Panc1 (cell line): ENCODE results near the gene PLPP4. TPM values are rescaled to one million over a fixed set of nuclear protein-coding genes. Genes with fewer than 3 reads are reported as not detected.

ENCODE experiments used
- ATAC-seq: fragments of 200-7000 bp; cut with Tn5 transposase; 2 replicates; pipeline ENCODE4 v1.9.1; 2020; ENCODE audit warnings: mild to moderate bottlenecking, moderate library complexity
- BruUV-seq: library from RNA; stranded (reverse); fragments of 400-500 nt; replicated peaks from 2 replicates; lab custom pipeline; 2021; lab: Mats Ljungman, UMichigan
- CTCF ChIA-PET: fragments of 300-600 bp; sonication (Branson Sonifier 250); formaldehyde crosslinking; loops from one replicate; lab custom pipeline; 2022; ENCODE audit warnings: antibody characterized with exemption; lab: Charles Lee
- POLR2A ChIA-PET: fragments of 300-600 bp; sonication (Branson Sonifier 250); formaldehyde crosslinking; loops from one replicate; lab custom pipeline; 2022; ENCODE audit warnings: antibody characterized with exemption; lab: Charles Lee
- DNase-seq: peaks from one replicate; pipeline ENCODE4 v3.0.0-alpha.2; 2010; ENCODE audit warnings: low read depth, low spot score
- H3K27ac ChIP-seq: 2 replicates; pipeline ENCODE4 v1.5.1; 2011; ENCODE audit warnings: mild to moderate bottlenecking, low read length, inconsistent platforms
- H3K27me3 ChIP-seq: fragments of 200-500 bp; sonication (Bioruptor generic); 2 replicates; pipeline ENCODE4 v1.6.0; 2014; ENCODE audit warnings: low read length, inconsistent platforms; ENCODE audit not compliant: control insufficient read depth, insufficient read depth
- H3K36me3 ChIP-seq: fragments of 200-500 bp; sonication (Bioruptor generic); 2 replicates; pipeline ENCODE4 v1.5.1; 2014; ENCODE audit warnings: inconsistent platforms, mild to moderate bottlenecking, low read length, moderate library complexity; ENCODE audit not compliant: control insufficient read depth, insufficient read depth
- H3K4me1 ChIP-seq: 2 replicates; pipeline ENCODE4 v1.5.1; 2011; ENCODE audit warnings: inconsistent platforms, mild to moderate bottlenecking, low read length, moderate library complexity; ENCODE audit not compliant: control insufficient read depth, insufficient read depth
- H3K4me3 ChIP-seq, 2 experiments: 2 replicates each; pipeline ENCODE4 v1.5.1; 2011 to 2012; ENCODE audit warnings: low read depth in 2 of 2, low read length in 2 of 2, mild to moderate bottlenecking in 2 of 2, inconsistent platforms in 1 of 2, moderate library complexity in 1 of 2
- H3K9me3 ChIP-seq: fragments of 200-500 bp; sonication (Bioruptor generic); 2 replicates; pipeline ENCODE4 v1.5.1; 2014; ENCODE audit warnings: low read depth, mild to moderate bottlenecking, inconsistent platforms, low read length, moderate library complexity; ENCODE audit not compliant: control insufficient read depth, insufficient read depth
- POLR2AphosphoS5 ChIP-seq: IDR thresholded peaks from 2 replicates; pipeline ENCODE4 v1.6.1; 2012; ENCODE audit warnings: mild to moderate bottlenecking, low read depth, low read length, moderate library complexity
- REST ChIP-seq, 2 experiments: IDR thresholded peaks; 2 replicates each; pipeline ENCODE4 v1.6.1; 2011 to 2012; ENCODE audit warnings: low read depth in 2 of 2, control low read depth in 1 of 2, low read length in 1 of 2, mild to moderate bottlenecking in 1 of 2, moderate library complexity in 1 of 2; ENCODE audit not compliant: insufficient read depth in 1 of 2
- SIN3A ChIP-seq: IDR thresholded peaks from 2 replicates; pipeline ENCODE4 v1.6.1; 2012; ENCODE audit warnings: low read depth, mild to moderate bottlenecking, low read length, moderate library complexity, borderline replicate concordance; ENCODE audit not compliant: insufficient read depth
- TCF7L2 ChIP-seq: IDR thresholded peaks from 2 replicates; pipeline ENCODE4 v1.6.1; 2011; ENCODE audit warnings: mild to moderate bottlenecking, low read depth, low read length, inconsistent platforms
- in situ Hi-C: cut with HindIII; loops from 2 replicates; pipeline ENCODE4 v1.10.0; 2016; ENCODE audit warnings: low sequenced_read_pairs, low pct_unique_long_range_greater_than_20kb
- intact Hi-C: fragments of 100-400 bp; cut with micrococcal nuclease; formaldehyde crosslinking; loops from one replicate; pipeline ENCODE4 v1.10.0; 2022; ENCODE audit not compliant: unreplicated experiment
- total RNA-seq: library from RNA; stranded (reverse); gene quantifications from one replicate; pipeline ENCODE4 v1.2.1, GENCODE V29; 2021; ENCODE audit not compliant: unreplicated experiment
- TF ChIP-seq, protein P1 (sequence below): fragments of 450-650 bp; IDR thresholded peaks from 2 replicates; pipeline ENCODE4 v1.5.1; 2017; ENCODE audit warnings: mild to moderate bottlenecking

PLPP4 gene
- total RNA-seq, 1 experiment from 2014 or later = 0.18 TPM

DNA sequence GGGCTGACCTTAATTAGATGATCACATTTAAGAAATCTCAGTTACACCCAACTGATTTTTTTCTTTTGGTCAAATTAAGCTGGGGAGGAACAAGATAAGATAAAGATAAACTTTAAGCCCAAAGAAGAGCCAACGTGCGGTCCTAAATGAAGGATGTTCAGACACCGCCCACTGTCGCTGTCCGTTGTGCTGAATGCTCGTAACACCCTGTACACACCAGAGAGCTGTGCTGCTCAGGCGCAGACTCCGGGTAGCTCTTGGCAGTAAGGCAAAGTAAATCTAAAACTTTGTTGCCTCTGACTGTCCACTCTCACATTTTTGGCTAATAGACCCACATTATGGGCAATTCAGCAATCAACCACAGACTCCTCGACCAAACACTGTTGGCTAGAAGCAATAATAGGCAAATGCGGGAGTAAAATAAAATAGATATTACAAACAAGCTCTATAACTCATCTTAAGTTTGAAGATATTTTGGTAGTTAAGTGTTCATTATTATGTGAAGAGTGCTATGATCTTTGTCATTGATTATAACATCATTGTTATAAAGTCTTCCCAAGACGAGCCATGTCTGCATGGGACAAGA, 57.1 kb downstream of the PLPP4 start:
- Histone ChIP-seq H3K4me1 (no peaks in the 10 kb centered on the region), H3K27ac (no peak overlapping the region), H3K9me3 (no peaks in the 10 kb centered on the region), H3K4me3 (no peak overlapping the region), H3K36me3 (no peaks in the 10 kb centered on the region), H3K27me3 (peaks cover 12% of the 10 kb centered on the region; the same call in 1 of the 2 replicates)
- no peak for TF ChIP-seq POLR2AphosphoS5
- TF ChIP-seq REST (IDR thresholded peaks at IDR 0.05; ENCODE audit: insufficient read depth in 1 of 2, low read depth in 2 of 2, low read length in 1 of 2) = peak; percentile 91 to 93
- TF ChIP-seq, protein P1, sequence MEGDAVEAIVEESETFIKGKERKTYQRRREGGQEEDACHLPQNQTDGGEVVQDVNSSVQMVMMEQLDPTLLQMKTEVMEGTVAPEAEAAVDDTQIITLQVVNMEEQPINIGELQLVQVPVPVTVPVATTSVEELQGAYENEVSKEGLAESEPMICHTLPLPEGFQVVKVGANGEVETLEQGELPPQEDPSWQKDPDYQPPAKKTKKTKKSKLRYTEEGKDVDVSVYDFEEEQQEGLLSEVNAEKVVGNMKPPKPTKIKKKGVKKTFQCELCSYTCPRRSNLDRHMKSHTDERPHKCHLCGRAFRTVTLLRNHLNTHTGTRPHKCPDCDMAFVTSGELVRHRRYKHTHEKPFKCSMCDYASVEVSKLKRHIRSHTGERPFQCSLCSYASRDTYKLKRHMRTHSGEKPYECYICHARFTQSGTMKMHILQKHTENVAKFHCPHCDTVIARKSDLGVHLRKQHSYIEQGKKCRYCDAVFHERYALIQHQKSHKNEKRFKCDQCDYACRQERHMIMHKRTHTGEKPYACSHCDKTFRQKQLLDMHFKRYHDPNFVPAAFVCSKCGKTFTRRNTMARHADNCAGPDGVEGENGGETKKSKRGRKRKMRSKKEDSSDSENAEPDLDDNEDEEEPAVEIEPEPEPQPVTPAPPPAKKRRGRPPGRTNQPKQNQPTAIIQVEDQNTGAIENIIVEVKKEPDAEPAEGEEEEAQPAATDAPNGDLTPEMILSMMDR = no peak
- no peak for TF ChIP-seq TCF7L2
- TF ChIP-seq SIN3A = no peak
- BruUV-seq = no TSS peak
- intact Hi-C loops = no loop called here
- no peak for DNase-seq
- ChIA-PET POLR2A (no interaction called here), CTCF (no interaction called here)
- no peak for ATAC-seq
- in situ Hi-C loops = no loop called here

DNA sequence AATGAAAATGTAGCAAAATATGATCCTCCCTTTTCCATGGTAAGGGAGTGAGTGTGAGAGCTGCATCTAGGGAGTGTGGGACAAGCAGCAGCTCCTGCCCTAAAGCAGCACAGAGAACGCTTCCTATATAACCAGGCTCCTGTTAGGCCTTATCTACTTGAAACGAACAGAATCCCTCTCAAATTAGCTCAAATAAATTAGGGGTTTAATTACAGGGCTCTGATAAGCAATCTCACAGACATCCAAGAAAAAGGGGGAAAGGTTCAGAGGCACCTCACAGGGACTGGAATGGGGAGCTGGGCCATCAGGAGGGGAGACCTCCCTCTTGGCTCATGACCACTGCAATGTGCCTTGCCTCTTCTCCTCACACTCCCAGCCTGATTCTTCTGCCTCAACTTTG, 57.9 kb downstream of the PLPP4 start:
- H3K36me3 ChIP-seq = no peaks in the 10 kb centered on the region
- TF ChIP-seq POLR2AphosphoS5 (no peak), TCF7L2 (no peak), SIN3A (no peak), REST (IDR thresholded peaks at IDR 0.05; ENCODE audit: insufficient read depth in 1 of 2, low read depth in 2 of 2, low read length in 1 of 2) (no peak)
- TF ChIP-seq, protein P1 = no peak
- in situ Hi-C loops (no loop called here), intact Hi-C loops (no loop called here)
- H3K9me3 ChIP-seq = no peaks in the 10 kb centered on the region
- no TSS peak for BruUV-seq
- H3K4me1 ChIP-seq = no peaks in the 10 kb centered on the region
- peaks cover 12% of the 10 kb centered on the region; the same call in 1 of the 2 replicates for H3K27me3 ChIP-seq
- no peak overlapping the region for H3K27ac ChIP-seq
- ChIA-PET POLR2A (no interaction called here), CTCF (no interaction called here)
- no peak for ATAC-seq
- no peak for DNase-seq
- H3K4me3 ChIP-seq = no peak overlapping the region
